ENCODE data around the gene AIFM3.
"Not testable (repeated sequence)": the region's sequence is repeated elsewhere in the genome, so short reads cannot be mapped to it uniquely, and the experiment has no call there.

Gene AIFM3

GRCh38 chr22:20937031-20937793, 29.8 kb upstream of the AIFM3 start:
- Histone ChIP-seq H3K9me2 (replicated peaks; ENCODE audit: insufficient read depth, low read length) (no peaks in the 10 kb centered on the region), H3K79me2 (ENCODE audit: insufficient read depth, low read length) (peaks cover 90% of the 10 kb centered on the region), H3K36me3 (ENCODE audit: low read length) (0 out of 2 replicates have a peak, but pooled peaks cover 2% of the 10 kb centered on the region), H3K9me3 (ENCODE audit: insufficient read depth, low read length) (no peaks in the 10 kb centered on the region), H3K4me3 (ENCODE audit: insufficient read depth, low read length, poor library complexity, severe bottlenecking) (no peak overlapping the region), H4K20me1 (ENCODE audit: low read depth, low read length) (0 out of 2 replicates have a peak, but pooled peaks cover 3% of the 10 kb centered on the region), H3K27ac (ENCODE audit: low read depth, low read length) (no peak overlapping the region), H3K9ac (ENCODE audit: low read length) (no peak overlapping the region), H3F3A (ENCODE audit: insufficient read depth) (no peaks in the 10 kb centered on the region), H3K27me3 (ENCODE audit: low read length) (no peaks in the 10 kb centered on the region), H2AFZ (ENCODE audit: low read depth, low read length, severe bottlenecking) (no peak overlapping the region), H3K4me2 (ENCODE audit: low read depth, low read length, poor library complexity, severe bottlenecking) (no peak overlapping the region)
- TF ChIP-seq EZH2phosphoT487 (conservative IDR thresholded peaks at IDR 0.05; ENCODE audit: low read length) = no peak
- TF ChIP-seq CTCF (IDR thresholded peaks at IDR 0.05; ENCODE audit: insufficient read depth, low read length, poor library complexity, severe bottlenecking) = no peak

GRCh38 chr22:20937794-20938671, 29.0 kb upstream of the AIFM3 start:
- Histone ChIP-seq H3K9me2 (replicated peaks; ENCODE audit: insufficient read depth, low read length) (no peaks in the 10 kb centered on the region), H3K9me3 (ENCODE audit: insufficient read depth, low read length) (no peaks in the 10 kb centered on the region), H2AFZ (ENCODE audit: low read depth, low read length, severe bottlenecking) (no peak overlapping the region), H4K20me1 (ENCODE audit: low read depth, low read length) (0 out of 2 replicates have a peak, but pooled peaks cover 3% of the 10 kb centered on the region), H3K4me2 (ENCODE audit: low read depth, low read length, poor library complexity, severe bottlenecking) (no peak overlapping the region), H3F3A (ENCODE audit: insufficient read depth) (no peaks in the 10 kb centered on the region), H3K9ac (ENCODE audit: low read length) (no peak overlapping the region), H3K4me3 (ENCODE audit: insufficient read depth, low read length, poor library complexity, severe bottlenecking) (no peak overlapping the region), H3K27ac (ENCODE audit: low read depth, low read length) (no peak overlapping the region), H3K27me3 (ENCODE audit: low read length) (no peaks in the 10 kb centered on the region), H3K79me2 (ENCODE audit: insufficient read depth, low read length) (peaks cover 91% of the 10 kb centered on the region), H3K36me3 (ENCODE audit: low read length) (0 out of 2 replicates have a peak, but pooled peaks cover 2% of the 10 kb centered on the region)
- TF ChIP-seq CTCF (IDR thresholded peaks at IDR 0.05; ENCODE audit: insufficient read depth, low read length, poor library complexity, severe bottlenecking) (no peak), EZH2phosphoT487 (conservative IDR thresholded peaks at IDR 0.05; ENCODE audit: low read length) (no peak)

GRCh38 chr22:20939457-20940185, 27.4 kb upstream of the AIFM3 start:
- not testable (repeated sequence) for H3K9me3 ChIP-seq (ENCODE audit: insufficient read depth, low read length); H3K4me3 ChIP-seq (ENCODE audit: insufficient read depth, low read length, poor library complexity, severe bottlenecking); H3K27me3 ChIP-seq (ENCODE audit: low read length); H3K36me3 ChIP-seq (ENCODE audit: low read length); H2AFZ ChIP-seq (ENCODE audit: low read depth, low read length, severe bottlenecking); H4K20me1 ChIP-seq (ENCODE audit: low read depth, low read length); H3F3A ChIP-seq (ENCODE audit: insufficient read depth); H3K9me2 ChIP-seq (replicated peaks; ENCODE audit: insufficient read depth, low read length); H3K4me2 ChIP-seq (ENCODE audit: low read depth, low read length, poor library complexity, severe bottlenecking); H3K9ac ChIP-seq (ENCODE audit: low read length); H3K27ac ChIP-seq (ENCODE audit: low read depth, low read length)
- peaks cover 94% of the 10 kb centered on the region for H3K79me2 ChIP-seq (ENCODE audit: insufficient read depth, low read length)

All from SU-DHL-6 (cell line).